Brain microvascular endothelial cell (primary cell): ENCODE measurements around the gene LHFPL6.

Experiments
- DNase-seq: peaks from one replicate; pipeline ENCODE4 v3.0.0-alpha.2; 2020
- H3K27ac ChIP-seq: fragments of 250-450 bp; sonication (Bioruptor Pico); 2 replicates; pipeline ENCODE4 v1.5.1; 2020; ENCODE audit warnings: mild to moderate bottlenecking, moderate library complexity
- H3K27me3 ChIP-seq: fragments of 250-450 bp; sonication (Bioruptor Pico); replicated peaks from 2 replicates; pipeline ENCODE4 v1.5.1; 2020; ENCODE audit warnings: mild to moderate bottlenecking
- H3K36me3 ChIP-seq: fragments of 250-450 bp; sonication (Bioruptor Pico); replicated peaks from 2 replicates; pipeline ENCODE4 v1.5.1; 2020; ENCODE audit warnings: mild to moderate bottlenecking
- H3K4me3 ChIP-seq: 2 replicates; pipeline ENCODE4 v1.5.1; 2011; ENCODE audit warnings: low read depth, mild to moderate bottlenecking, control low read depth, low read length, moderate library complexity
- in situ Hi-C: cut with HindIII; loops from 2 replicates; pipeline ENCODE4 v1.10.0; 2017; ENCODE audit warnings: low sequenced_read_pairs, low pct_ligation_motif_present
- TF ChIP-seq, protein P1 (sequence below): IDR thresholded peaks from 2 replicates; pipeline ENCODE4 v1.5.1; 2011; ENCODE audit warnings: low read depth, mild to moderate bottlenecking, moderate library complexity, low read length, control low read depth, inconsistent platforms; ENCODE audit errors: missing control alignments

The LHFPL6 gene

DNA sequence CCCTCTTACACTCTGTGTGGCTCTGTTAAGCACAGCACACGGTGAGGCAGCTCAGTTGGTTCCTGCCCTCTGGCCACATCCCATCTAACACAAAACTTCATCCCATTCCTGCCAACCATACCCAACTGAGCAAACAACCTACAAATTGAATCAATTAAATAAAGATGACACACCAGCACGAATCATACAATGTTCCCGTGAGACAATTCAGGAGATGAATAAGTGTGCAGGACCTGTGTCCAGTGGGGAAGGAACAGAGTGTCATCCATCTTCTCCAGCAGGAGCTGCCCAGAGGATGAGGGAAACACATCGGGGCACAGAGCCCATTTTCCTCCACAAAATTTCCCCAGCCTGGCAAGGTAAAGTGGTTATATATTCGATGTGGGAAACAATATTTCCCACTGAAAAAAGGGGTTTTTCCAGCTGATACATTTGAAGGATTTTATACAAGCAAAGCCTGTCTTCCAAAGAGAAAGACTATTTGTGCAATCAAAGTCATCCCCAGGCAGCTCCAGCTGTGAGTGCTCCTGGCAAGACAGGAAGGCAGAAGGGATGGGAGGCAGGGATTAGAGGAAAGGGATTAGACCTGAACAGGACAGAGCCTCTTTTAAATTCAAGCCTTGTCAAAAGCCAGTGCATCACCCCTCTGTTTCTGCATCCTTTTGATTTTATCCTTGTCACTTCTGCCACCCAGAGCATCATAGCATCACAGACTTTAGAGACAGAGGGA, 240.2 kb downstream of the LHFPL6 start:
- Histone ChIP-seq H3K27me3 (no peaks in the 10 kb centered on the region), H3K4me3 (no peak overlapping the region), H3K27ac (no peak overlapping the region), H3K36me3 (no peaks in the 10 kb centered on the region)
- TF ChIP-seq, protein P1, sequence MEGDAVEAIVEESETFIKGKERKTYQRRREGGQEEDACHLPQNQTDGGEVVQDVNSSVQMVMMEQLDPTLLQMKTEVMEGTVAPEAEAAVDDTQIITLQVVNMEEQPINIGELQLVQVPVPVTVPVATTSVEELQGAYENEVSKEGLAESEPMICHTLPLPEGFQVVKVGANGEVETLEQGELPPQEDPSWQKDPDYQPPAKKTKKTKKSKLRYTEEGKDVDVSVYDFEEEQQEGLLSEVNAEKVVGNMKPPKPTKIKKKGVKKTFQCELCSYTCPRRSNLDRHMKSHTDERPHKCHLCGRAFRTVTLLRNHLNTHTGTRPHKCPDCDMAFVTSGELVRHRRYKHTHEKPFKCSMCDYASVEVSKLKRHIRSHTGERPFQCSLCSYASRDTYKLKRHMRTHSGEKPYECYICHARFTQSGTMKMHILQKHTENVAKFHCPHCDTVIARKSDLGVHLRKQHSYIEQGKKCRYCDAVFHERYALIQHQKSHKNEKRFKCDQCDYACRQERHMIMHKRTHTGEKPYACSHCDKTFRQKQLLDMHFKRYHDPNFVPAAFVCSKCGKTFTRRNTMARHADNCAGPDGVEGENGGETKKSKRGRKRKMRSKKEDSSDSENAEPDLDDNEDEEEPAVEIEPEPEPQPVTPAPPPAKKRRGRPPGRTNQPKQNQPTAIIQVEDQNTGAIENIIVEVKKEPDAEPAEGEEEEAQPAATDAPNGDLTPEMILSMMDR: no peak
- in situ Hi-C loops: no loop called here
- DNase-seq: no peak

DNA sequence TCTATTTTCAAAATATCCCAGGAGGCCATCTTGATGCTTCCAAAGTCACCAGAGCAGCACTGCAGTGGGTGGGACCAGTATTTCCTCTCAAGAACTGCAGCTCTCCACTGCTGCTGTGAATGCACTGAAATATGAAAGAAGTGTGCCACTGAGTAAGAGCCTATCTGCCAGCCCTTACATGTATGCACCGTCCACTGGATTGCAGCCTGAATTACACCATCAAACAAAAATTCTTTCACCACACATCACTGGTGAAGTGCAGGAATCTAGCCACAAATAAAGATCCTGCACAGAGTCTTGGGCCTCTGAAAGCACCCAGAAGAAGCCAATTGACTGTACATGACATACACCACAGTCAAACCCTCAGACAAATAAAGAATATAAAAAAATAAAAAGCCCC, 249.0 kb downstream of the LHFPL6 start:
- H3K36me3 ChIP-seq: no peaks in the 10 kb centered on the region
- H3K4me3 ChIP-seq: no peak overlapping the region
- in situ Hi-C loops: no loop called here
- peak; percentile 57 for DNase-seq
- H3K27me3 ChIP-seq: no peaks in the 10 kb centered on the region
- no peak overlapping the region for H3K27ac ChIP-seq
- TF ChIP-seq, protein P1: no peak

DNA sequence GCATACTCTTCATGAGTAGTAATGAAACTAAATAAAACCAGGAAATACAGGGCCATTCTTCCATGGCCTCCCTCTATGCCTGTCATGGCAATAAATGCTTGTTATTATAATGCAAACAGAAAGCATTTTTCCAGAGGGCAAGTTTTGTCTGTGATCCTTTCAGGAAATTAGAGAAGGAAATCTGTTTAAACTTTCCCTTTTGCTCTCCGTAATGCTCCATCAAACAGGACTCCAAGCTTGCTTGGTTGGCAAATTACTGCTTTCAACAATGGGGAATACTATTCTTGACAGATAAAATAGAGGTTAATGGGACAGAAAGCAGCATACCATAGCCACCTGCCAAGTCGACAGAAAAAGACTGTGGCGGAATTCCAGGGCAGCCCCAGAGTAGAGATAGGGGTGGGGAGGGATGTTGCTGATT, 252.5 kb downstream of the LHFPL6 start:
- TF ChIP-seq, protein P1: no peak
- H3K27ac ChIP-seq: no peak overlapping the region
- in situ Hi-C loops: no loop called here
- no peaks in the 10 kb centered on the region for H3K27me3 ChIP-seq
- DNase-seq: no peak
- H3K4me3 ChIP-seq: no peak overlapping the region
- H3K36me3 ChIP-seq: no peaks in the 10 kb centered on the region

DNA sequence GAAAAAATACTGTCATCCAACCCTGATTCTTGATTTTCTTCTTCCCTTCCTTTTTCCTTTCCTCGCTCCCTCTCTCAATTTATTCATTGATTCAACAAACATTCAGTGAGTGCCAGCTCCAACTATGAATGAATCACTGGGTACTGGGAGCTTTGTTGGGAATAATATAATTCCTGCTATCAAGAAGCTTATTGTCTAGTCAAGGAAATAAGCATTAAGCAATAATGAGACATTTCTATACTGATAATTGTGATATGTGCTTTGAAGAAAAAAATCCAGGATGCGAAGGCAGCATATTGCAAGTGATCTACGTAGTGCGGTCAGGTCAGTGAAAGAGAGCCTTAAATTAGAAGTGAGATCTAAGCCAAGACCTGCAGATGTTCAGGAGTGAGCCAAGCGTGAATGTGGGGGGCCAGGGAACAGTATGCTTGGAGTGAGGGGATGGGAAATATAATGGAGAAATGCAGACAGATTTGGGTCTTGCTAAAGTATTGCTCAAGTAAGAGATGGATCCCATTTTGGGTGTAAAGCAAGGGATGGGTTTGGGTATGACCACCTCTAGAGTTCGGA, 253.5 kb downstream of the LHFPL6 start:
- no peak overlapping the region for H3K4me3 ChIP-seq
- no peak for DNase-seq
- H3K27ac ChIP-seq: no peak overlapping the region
- no peaks in the 10 kb centered on the region for H3K36me3 ChIP-seq
- in situ Hi-C loops: no loop called here
- H3K27me3 ChIP-seq: no peaks in the 10 kb centered on the region
- TF ChIP-seq, protein P1: no peak

DNA sequence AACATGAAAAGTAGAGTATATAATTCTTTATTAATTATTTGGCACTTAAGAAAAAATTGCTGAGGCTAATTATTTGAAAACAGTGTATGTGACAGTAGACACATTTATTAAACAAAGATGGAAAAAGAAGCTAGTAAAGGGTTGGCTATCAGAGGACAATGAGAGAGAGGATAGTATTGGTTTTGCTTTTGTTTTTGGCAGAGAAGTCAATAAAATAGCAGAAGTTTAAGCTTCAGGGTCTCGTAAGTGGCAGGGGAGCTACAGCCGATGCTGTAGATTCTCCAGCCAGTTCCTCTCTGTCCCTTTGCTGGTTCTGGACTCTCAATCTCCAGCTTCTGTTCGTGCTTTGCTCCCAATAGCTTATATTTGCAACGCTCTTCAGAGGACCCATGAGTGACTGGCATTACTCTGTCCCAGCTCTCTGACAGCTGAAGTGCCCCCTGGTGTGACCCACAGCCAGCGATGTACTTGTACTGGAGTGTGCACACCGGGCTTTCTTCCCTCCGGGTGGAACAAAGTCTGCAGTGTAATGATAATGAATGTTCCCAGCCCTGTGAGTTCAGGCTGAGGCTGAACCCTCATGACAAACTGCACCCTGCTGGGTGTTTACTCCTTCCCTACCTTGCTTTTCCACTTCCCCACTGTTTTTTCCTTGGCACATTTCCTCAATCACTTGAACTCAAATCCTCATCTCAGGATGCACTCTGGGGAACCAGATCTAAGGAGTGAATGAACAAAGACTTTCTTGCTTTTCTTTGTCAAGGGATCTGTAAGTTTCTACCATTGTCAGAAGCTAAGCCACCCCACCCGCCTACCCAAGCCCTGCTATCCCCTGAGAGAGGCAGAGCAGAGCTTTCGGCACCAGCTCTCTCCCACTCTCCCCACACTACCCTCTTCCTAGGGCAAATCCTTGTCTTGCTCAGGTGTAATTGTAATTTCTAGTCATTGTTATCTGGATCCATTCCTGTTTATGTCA, 254.8 kb downstream of the LHFPL6 start:
- DNase-seq: no peak
- Histone ChIP-seq H3K27ac (no peak overlapping the region), H3K27me3 (no peaks in the 10 kb centered on the region), H3K36me3 (no peaks in the 10 kb centered on the region), H3K4me3 (no peak overlapping the region)
- in situ Hi-C loops: no loop called here
- TF ChIP-seq, protein P1: no peak
